Cardiac muscle cell (in vitro differentiated cells and primary cell): ENCODE measurements around the gene SEZ6. TPM values are rescaled to one million over a fixed set of nuclear protein-coding genes. Genes with fewer than 3 reads are reported as not detected.

ENCODE experiments used
- DNase-seq, 2 donors: peaks; one replicate each; pipeline versions ENCODE4 v3.0.0 to v3.0.0-alpha.2; 2010 to 2017; ENCODE audit warnings: low read depth in 1 of 2, low spot score in 1 of 2
- H3K27ac ChIP-seq: fragments of 200-600 bp; sonication (generic); 2 replicates; pipeline ENCODE4 v1.5.1; 2016
- H3K27me3 ChIP-seq: fragments of 200-600 bp; sonication (generic); 2 replicates; pipeline ENCODE4 v1.6.0; 2016; ENCODE audit warnings: control low read depth
- H3K36me3 ChIP-seq: fragments of 200-600 bp; sonication (generic); 2 replicates; pipeline ENCODE4 v1.5.1; 2016; ENCODE audit warnings: control low read depth
- H3K4me1 ChIP-seq: fragments of 200-600 bp; sonication (generic); 2 replicates; pipeline ENCODE4 v1.8.1; 2017; ENCODE audit warnings: low read depth, mild to moderate bottlenecking, mixed run types
- H3K4me3 ChIP-seq: fragments of 200-600 bp; sonication (generic); 2 replicates; pipeline ENCODE4 v1.5.1; 2016; ENCODE audit warnings: mild to moderate bottlenecking
- H3K9me3 ChIP-seq: fragments of 200-600 bp; sonication (generic); 2 replicates; pipeline ENCODE4 v1.5.1; 2017; ENCODE audit warnings: low read depth, mild to moderate bottlenecking, control low read depth
- CTCF ChIP-seq: IDR thresholded peaks from 2 replicates; pipeline ENCODE4 v1.5.1; 2012; ENCODE audit warnings: low read depth, mild to moderate bottlenecking, low read length
- polyA plus RNA-seq: library from polyadenylated mRNA; unstranded; fragments of >200 nt; fragmentation: Nextera tagmentation; extraction: Ambion mirVana; gene quantifications from 2 replicates; pipeline ENCODE4 v1.2.1, GENCODE V29; 2016
- total RNA-seq: library from RNA; depleted of rRNA; stranded (reverse); fragments of >200 nt; gene quantifications from 2 replicates; pipeline ENCODE4 v1.2.3, GENCODE V29; 2016

Gene SEZ6
- total and polyA plus RNA-seq, 2 experiments from 2014 or later, result 0.21 to 0.95 TPM

- H3K9me3 ChIP-seq, result no peaks in the 10 kb centered on the region
- no peak overlapping the region for H3K27ac ChIP-seq
- no peak overlapping the region for H3K4me3 ChIP-seq
- peaks cover 4% of the 10 kb centered on the region for H3K27me3 ChIP-seq
- H3K36me3 ChIP-seq, result no peaks in the 10 kb centered on the region
- no peaks in the 10 kb centered on the region for H3K4me1 ChIP-seq
- TF ChIP-seq CTCF, result no peak
- no peak for DNase-seq
Observed at GRCh38 chr17:29016345-29017210, 10.7 kb upstream of the SEZ6 start.

- Histone ChIP-seq H3K4me3 (no peak overlapping the region), H3K36me3 (no peaks in the 10 kb centered on the region), H3K27ac (no peak overlapping the region), H3K4me1 (no peaks in the 10 kb centered on the region), H3K27me3 (peaks cover 4% of the 10 kb centered on the region), H3K9me3 (no peaks in the 10 kb centered on the region)
- no peak for DNase-seq
- TF ChIP-seq CTCF, result no peak
Observed at GRCh38 chr17:29014716-29015115, 8.9 kb upstream of the SEZ6 start.

- H3K4me3 ChIP-seq, result no peak overlapping the region
- no peaks in the 10 kb centered on the region for H3K4me1 ChIP-seq
- no peaks in the 10 kb centered on the region for H3K36me3 ChIP-seq
- DNase-seq, result no peak
- TF ChIP-seq CTCF, result no peak
- no peaks in the 10 kb centered on the region for H3K9me3 ChIP-seq
- H3K27ac ChIP-seq, result no peak overlapping the region
- H3K27me3 ChIP-seq, result peaks cover 1% of the 10 kb centered on the region
Observed at GRCh38 chr17:29012535-29012934, 6.7 kb upstream of the SEZ6 start.

- peaks cover 2% of the 10 kb centered on the region for H3K27me3 ChIP-seq
- no peaks in the 10 kb centered on the region for H3K36me3 ChIP-seq
- no peak for TF ChIP-seq CTCF
- no peak for DNase-seq
- H3K4me1 ChIP-seq, result no peaks in the 10 kb centered on the region
- no peaks in the 10 kb centered on the region for H3K9me3 ChIP-seq
- H3K4me3 ChIP-seq, result no peak overlapping the region
- no peak overlapping the region for H3K27ac ChIP-seq
Observed at GRCh38 chr17:29010586-29010985, 4.8 kb upstream of the SEZ6 start.

- H3K36me3 ChIP-seq, result no peaks in the 10 kb centered on the region
- no peak overlapping the region for H3K27ac ChIP-seq
- peaks cover 7% of the 10 kb centered on the region for H3K27me3 ChIP-seq
- H3K4me3 ChIP-seq, result no peak overlapping the region
- DNase-seq, result no peak
- no peaks in the 10 kb centered on the region for H3K9me3 ChIP-seq
- TF ChIP-seq CTCF, result no peak
- H3K4me1 ChIP-seq, result no peaks in the 10 kb centered on the region
Observed at GRCh38 chr17:29010129-29010528, 4.3 kb upstream of the SEZ6 start.
